HG03432 (cell line): Measurements from ENCODE around the gene ANTXR2.

ENCODE experiments used
- ATAC-seq: cut with Tn5 transposase; IDR thresholded peaks from one replicate; pipeline ENCODE4 v1.9.1; 2021; ENCODE audit warnings: mild to moderate bottlenecking, moderate library complexity; ENCODE audit not compliant: unreplicated experiment

ANTXR2 gene

GRCh38 chr4:80092847-80093246 lies 19.8 kb upstream of the ANTXR2 start:
- ATAC-seq: no peak

- ATAC-seq: no peak
These were observed 19.1 kb upstream of the ANTXR2 start for GRCh38 chr4:80092088-80092487.

GRCh38 chr4:80091688-80092087 lies 18.7 kb upstream of the ANTXR2 start:
- ATAC-seq: no peak

GRCh38 chr4:80091184-80091583 lies 18.2 kb upstream of the ANTXR2 start:
- ATAC-seq: no peak

GRCh38 chr4:80090090-80090489 lies 17.1 kb upstream of the ANTXR2 start:
- ATAC-seq: no peak

DNA sequence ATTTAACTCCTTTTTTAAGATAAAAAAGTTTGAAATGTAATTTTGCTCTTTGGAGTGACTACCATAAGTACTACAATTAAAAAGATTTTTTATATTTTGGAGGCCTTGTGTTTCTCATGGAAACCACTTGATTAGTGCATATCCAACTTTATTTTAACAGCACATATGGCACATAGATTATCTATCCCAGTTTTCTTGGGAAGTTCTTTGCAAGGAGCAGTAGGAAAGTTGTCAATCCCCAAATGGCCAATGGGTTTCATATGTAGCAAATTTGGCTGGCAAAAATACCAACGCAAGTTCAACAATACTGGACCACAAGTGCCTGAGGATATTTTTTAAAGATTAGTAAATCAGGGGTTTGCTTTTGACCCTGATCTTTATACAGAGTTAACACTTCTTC lies 15.4 kb upstream of the ANTXR2 start:
- ATAC-seq: no peak

DNA sequence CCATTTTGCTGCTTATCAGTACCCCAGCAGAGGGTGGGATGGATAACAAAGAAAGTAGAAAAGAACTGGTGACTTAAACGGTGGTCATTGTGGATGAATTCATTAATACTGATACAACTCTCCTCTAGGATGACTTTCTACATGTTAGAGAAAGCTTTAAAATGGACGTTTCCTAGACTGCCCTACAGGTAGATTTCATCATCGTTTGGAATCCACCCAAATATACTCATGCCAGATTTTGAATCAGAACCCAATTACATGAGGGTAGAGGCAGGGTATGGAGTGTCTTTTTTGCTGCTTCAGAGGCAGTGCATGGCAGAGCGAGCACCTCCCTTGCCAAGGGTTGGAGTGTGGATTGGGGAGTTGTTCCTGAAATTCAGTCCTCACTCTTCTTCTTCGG lies 13.3 kb upstream of the ANTXR2 start:
- ATAC-seq: no peak

DNA sequence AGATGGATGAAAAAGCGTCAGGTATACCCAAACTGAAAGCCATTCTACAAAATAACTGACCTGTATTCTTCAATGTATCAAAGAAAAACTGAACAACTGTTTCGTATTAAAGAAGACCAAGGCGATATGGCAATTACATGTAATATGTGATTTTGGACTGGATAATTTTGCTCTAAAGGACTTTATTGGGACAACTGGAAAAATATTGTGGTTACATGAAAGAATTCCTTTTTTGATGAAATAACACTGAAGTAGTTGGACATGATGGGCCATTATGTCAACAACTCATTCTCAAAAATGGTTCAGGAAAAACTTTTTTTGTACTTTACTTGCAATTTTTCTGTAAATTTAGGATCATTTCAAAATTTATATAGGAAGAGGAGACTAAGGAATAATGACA lies 12.1 kb upstream of the ANTXR2 start:
- no peak for ATAC-seq

DNA sequence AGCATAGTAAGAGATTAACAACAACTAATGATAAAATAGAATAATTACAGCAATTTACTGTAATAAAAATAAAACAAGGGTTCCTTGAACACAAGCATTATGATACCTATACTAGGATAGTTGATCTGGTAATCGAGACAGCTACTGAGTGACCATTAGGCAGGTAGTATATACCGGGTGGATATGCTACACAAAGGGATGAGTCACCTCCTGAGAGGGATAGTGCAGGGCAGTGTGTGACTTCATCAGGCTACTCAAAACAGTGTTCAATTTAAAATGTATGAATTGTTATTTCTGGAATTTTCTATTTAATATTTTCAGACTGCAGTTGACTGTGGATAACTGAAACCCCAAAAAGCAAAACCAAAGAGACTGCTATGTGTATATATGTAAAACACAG lies 9.7 kb upstream of the ANTXR2 start:
- no peak for ATAC-seq

DNA sequence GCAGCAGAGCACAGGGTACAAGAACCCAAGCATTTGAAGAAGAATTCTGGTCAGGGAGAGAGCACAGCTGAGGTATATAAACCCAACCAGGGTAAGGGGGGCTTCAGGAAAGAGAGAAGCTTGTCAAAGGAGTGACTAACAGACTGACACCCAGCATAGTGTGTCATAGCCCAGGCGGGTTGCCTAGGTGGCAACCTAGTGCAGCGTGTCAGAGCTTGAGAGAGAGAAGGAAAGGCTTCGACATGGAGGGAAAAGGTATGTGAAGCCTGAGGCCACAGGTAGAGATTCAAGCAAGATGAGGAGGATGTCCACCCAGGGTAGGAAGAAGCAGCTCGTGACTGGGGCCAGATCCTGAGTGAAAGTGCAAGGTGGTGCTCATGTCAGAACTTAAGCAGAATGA lies 8.5 kb upstream of the ANTXR2 start:
- no peak for ATAC-seq

DNA sequence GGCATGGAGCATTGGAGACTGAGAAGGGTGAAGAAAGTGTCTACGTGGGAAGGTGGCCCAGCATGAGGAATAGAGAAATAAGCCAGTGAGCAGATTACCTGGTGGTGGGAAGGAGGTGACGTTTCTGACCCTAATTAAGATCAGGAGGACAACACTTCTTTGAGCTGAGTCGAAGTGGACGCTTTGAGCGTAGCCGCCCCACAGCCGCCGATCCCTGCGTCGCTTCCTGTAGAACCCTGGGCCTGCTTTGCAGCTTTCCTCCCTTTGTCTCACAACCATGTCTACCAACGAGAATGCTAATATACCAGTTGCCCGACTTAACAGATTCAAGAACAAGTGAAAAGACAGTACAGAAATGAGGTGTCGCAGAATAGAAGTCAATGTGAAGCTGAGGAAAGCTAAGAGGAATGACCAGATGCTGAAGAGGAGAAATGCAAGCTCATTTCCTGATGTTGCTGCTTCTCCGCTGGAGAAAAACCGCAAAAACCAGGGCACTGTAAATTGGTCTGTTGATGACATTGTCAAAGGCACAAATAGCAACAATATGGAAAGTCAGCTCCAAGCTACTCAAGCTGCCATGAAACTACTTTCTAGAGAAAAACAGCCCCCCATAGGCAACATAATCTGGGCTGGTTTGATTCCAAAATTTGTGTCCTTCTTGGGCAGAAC lies 6.4 kb upstream of the ANTXR2 start:
- ATAC-seq: no peak

DNA sequence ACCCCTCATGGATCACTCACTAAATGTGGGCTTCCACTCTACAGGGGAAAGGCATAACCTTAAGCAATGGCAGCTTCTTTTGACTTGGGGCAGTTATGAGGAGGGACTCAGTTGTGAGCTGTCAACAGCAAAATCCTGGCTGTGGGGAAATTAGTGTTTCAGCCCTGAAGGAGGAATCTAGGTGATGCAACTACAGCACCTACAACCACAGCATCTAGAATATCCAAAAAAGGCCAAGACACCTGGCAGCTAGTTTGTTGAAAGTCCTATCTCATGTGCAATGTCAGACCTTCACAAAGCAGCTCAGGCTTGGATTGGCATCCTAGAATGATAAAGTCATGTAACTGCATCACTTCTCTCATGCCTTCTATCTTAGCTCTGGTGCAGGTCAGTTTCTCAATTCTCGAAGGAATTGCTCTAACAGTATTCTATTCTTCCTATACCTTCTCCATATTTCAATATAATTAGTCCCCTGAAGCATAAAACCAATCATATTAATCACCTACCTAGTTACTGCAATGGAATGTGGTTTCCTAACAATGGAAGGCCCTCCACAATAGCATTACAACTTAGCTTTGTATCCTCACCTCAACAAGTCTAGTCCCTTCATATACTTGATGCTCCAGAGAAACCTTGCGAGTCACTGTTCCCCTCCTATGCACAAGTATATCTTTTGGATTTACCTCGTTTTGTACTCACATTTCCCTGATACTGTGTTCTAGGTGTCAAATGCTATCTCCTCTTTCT lies 5.5 kb upstream of the ANTXR2 start:
- no peak for ATAC-seq

DNA sequence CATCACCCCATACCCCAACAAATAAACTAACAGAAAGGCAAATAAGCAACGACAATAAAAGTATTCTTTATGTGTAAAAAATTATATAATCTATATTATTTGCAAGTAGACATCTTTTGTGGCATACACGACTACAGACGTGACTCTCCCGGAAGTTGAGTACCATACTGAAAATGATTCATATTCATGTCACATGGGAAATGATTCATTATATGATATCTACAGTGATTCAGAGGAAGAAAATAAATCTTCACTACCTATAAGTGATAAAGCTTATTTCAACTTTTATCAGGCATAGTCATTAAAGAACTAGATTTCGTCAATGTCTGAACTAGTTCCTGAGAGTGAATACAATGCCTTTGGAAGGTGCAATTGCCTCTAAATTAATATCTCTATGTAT lies 4.6 kb upstream of the ANTXR2 start:
- no peak for ATAC-seq

- no peak for ATAC-seq
These were observed 3.7 kb upstream of the ANTXR2 start for GRCh38 chr4:80076681-80077080.

- ATAC-seq: no peak
These were observed 3.1 kb upstream of the ANTXR2 start for GRCh38 chr4:80075995-80076675.

DNA sequence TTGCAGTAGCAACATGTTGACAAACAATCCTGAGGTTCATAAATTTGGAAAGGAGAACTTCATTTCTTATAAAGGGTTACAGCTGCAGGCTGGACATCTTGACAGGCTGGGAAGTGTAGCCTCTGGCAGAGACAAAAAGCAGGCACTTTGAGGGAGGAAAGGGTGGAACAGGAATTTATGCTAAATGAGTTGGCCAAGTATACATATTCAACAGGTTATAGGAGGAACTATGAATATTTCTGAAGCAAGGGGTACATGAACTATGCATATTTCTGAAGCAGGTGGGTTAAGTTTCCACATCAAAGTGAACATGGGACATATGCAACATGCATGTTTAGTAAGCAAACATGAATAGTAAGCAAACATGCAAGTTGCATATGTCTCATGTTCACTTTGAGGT lies 1.6 kb upstream of the ANTXR2 start:
- ATAC-seq: no peak

GRCh38 chr4:80074069-80074468 lies 1.0 kb upstream of the ANTXR2 start:
- no peak for ATAC-seq

DNA sequence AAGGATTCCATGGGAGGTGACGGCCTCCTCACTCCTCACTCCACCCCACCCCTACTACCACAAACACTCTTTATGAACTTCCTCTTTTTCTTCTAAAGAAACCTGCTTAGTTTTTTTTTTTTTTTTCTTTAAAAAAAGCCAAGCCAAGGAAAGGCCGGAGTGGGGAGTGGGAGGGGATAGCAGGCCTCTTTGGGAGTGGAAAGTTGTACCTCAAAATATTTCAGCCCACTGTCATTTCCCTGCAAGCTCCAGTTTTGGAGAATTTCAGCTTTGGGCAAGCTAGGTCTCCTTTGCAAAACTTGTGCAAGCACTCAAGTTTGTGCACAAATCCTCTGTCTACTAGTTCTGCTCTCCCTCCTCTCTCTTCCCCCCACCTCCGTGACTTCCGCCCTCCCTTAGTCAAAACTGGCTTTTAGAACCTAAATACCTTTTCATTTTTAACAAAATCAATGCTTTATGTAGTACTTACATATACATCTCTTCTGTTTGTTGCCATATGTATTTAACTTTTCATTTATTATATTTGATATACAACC lies 512 bp upstream of the ANTXR2 start:
- peak; percentile 54 for ATAC-seq

- ATAC-seq: peak; percentile 30
These were observed 743 bp downstream of the ANTXR2 start for GRCh38 chr4:80072228-80072743.

GRCh38 chr4:80071604-80072227 lies 1.3 kb downstream of the ANTXR2 start:
- peak; percentile 25 for ATAC-seq
